ENCODE data around the gene GSTA1.
"Not testable (repeated sequence)": the region's sequence is repeated elsewhere in the genome, so short reads cannot be mapped to it uniquely, and the experiment has no call there.

GSTA1 gene

GRCh38 chr6:52803668-52804255 is at the start of gene GSTA1:
TSS of gene GSTA1 (minus strand) at chr6:52803816. CDS start at chr6:52799267, 4,549 bp downstream.
- H3K9ac ChIP-seq (ENCODE audit: low read depth, low read length); H3K36me3 ChIP-seq (ENCODE audit: insufficient read depth, low read length); H3K9me3 ChIP-seq (ENCODE audit: control insufficient read depth, insufficient read depth, low read length); H3K4me1 ChIP-seq (ENCODE audit: insufficient read depth, low read length): not testable (repeated sequence)

- Histone ChIP-seq H3K4me1 (ENCODE audit: insufficient read depth, low read length) (no peaks in the 10 kb centered on the region), H3K9me3 (ENCODE audit: control insufficient read depth, insufficient read depth, low read length) (no peaks in the 10 kb centered on the region; the same call in 1 of the 2 replicates), H3K36me3 (ENCODE audit: insufficient read depth, low read length) (no peaks in the 10 kb centered on the region), H3K9ac (ENCODE audit: low read depth, low read length) (no peak overlapping the region)
Observed at GRCh38 chr6:52849137-52849536, 45.5 kb upstream of the GSTA1 start.

GRCh38 chr6:52846002-52846401 is 42.4 kb upstream of the GSTA1 start:
- H3K36me3 ChIP-seq (ENCODE audit: insufficient read depth, low read length) = no peaks in the 10 kb centered on the region
- no peak overlapping the region for H3K9ac ChIP-seq (ENCODE audit: low read depth, low read length)
- H3K9me3 ChIP-seq (ENCODE audit: control insufficient read depth, insufficient read depth, low read length) = no peaks in the 10 kb centered on the region; the same call in 1 of the 2 replicates
- no peaks in the 10 kb centered on the region for H3K4me1 ChIP-seq (ENCODE audit: insufficient read depth, low read length)

- no peaks in the 10 kb centered on the region for H3K36me3 ChIP-seq (ENCODE audit: insufficient read depth, low read length)
- no peaks in the 10 kb centered on the region for H3K9me3 ChIP-seq (ENCODE audit: control insufficient read depth, insufficient read depth, low read length)
- no peaks in the 10 kb centered on the region for H3K4me1 ChIP-seq (ENCODE audit: insufficient read depth, low read length)
- no peak overlapping the region for H3K9ac ChIP-seq (ENCODE audit: low read depth, low read length)
Observed at GRCh38 chr6:52843605-52844004, 40.0 kb upstream of the GSTA1 start.

GRCh38 chr6:52840763-52841585 is 37.4 kb upstream of the GSTA1 start, which contains the start of gene GSTA5:
TSS of gene GSTA5 (minus strand) at chr6:52840813.
- Histone ChIP-seq H3K36me3 (ENCODE audit: insufficient read depth, low read length) (no peaks in the 10 kb centered on the region), H3K4me1 (ENCODE audit: insufficient read depth, low read length) (no peaks in the 10 kb centered on the region), H3K9me3 (ENCODE audit: control insufficient read depth, insufficient read depth, low read length) (no peaks in the 10 kb centered on the region), H3K9ac (ENCODE audit: low read depth, low read length) (no peak within 1 kb of the TSS)

GRCh38 chr6:52839124-52840055 is 35.8 kb upstream of the GSTA1 start:
- no peaks in the 10 kb centered on the region for H3K4me1 ChIP-seq (ENCODE audit: insufficient read depth, low read length)
- H3K36me3 ChIP-seq (ENCODE audit: insufficient read depth, low read length) = no peaks in the 10 kb centered on the region
- H3K9me3 ChIP-seq (ENCODE audit: control insufficient read depth, insufficient read depth, low read length) = no peaks in the 10 kb centered on the region
- peak overlapping the region; percentile 29; the same call in 1 of the 2 replicates for H3K9ac ChIP-seq (ENCODE audit: low read depth, low read length)

GRCh38 chr6:52834481-52834880 is 30.9 kb upstream of the GSTA1 start:
- Histone ChIP-seq H3K9ac (ENCODE audit: low read depth, low read length) (no peak overlapping the region), H3K36me3 (ENCODE audit: insufficient read depth, low read length) (no peaks in the 10 kb centered on the region), H3K9me3 (ENCODE audit: control insufficient read depth, insufficient read depth, low read length) (peaks cover 3% of the 10 kb centered on the region), H3K4me1 (ENCODE audit: insufficient read depth, low read length) (no peaks in the 10 kb centered on the region)

GRCh38 chr6:52830869-52831268 is 27.3 kb upstream of the GSTA1 start:
- H3K36me3 ChIP-seq (ENCODE audit: insufficient read depth, low read length); H3K4me1 ChIP-seq (ENCODE audit: insufficient read depth, low read length); H3K9ac ChIP-seq (ENCODE audit: low read depth, low read length); H3K9me3 ChIP-seq (ENCODE audit: control insufficient read depth, insufficient read depth, low read length): not testable (repeated sequence)

GRCh38 chr6:52829046-52829817 is 25.6 kb upstream of the GSTA1 start:
- peaks cover 3% of the 10 kb centered on the region for H3K9me3 ChIP-seq (ENCODE audit: control insufficient read depth, insufficient read depth, low read length)
- H3K36me3 ChIP-seq (ENCODE audit: insufficient read depth, low read length) = no peaks in the 10 kb centered on the region
- no peaks in the 10 kb centered on the region for H3K4me1 ChIP-seq (ENCODE audit: insufficient read depth, low read length)
- H3K9ac ChIP-seq (ENCODE audit: low read depth, low read length) = no peak overlapping the region

- not testable (repeated sequence) for H3K9ac ChIP-seq (ENCODE audit: low read depth, low read length); H3K36me3 ChIP-seq (ENCODE audit: insufficient read depth, low read length); H3K9me3 ChIP-seq (ENCODE audit: control insufficient read depth, insufficient read depth, low read length); H3K4me1 ChIP-seq (ENCODE audit: insufficient read depth, low read length)
Observed at GRCh38 chr6:52828621-52829020, 25.0 kb upstream of the GSTA1 start.

GRCh38 chr6:52827073-52827783 is 23.6 kb upstream of the GSTA1 start:
- H3K36me3 ChIP-seq (ENCODE audit: insufficient read depth, low read length); H3K9me3 ChIP-seq (ENCODE audit: control insufficient read depth, insufficient read depth, low read length); H3K4me1 ChIP-seq (ENCODE audit: insufficient read depth, low read length); H3K9ac ChIP-seq (ENCODE audit: low read depth, low read length): not testable (repeated sequence)

GRCh38 chr6:52826513-52826912 is 22.9 kb upstream of the GSTA1 start:
- H3K9ac ChIP-seq (ENCODE audit: low read depth, low read length) = no peak overlapping the region

GRCh38 chr6:52825900-52826459 is 22.4 kb upstream of the GSTA1 start:
- H3K9me3 ChIP-seq (ENCODE audit: control insufficient read depth, insufficient read depth, low read length); H3K9ac ChIP-seq (ENCODE audit: low read depth, low read length); H3K36me3 ChIP-seq (ENCODE audit: insufficient read depth, low read length); H3K4me1 ChIP-seq (ENCODE audit: insufficient read depth, low read length): not testable (repeated sequence)

More at GRCh38 chr6:52826513-52826912, 22.9 kb upstream of the GSTA1 start:
- peaks cover 3% of the 10 kb centered on the region for H3K9me3 ChIP-seq (ENCODE audit: control insufficient read depth, insufficient read depth, low read length)
- no peaks in the 10 kb centered on the region for H3K4me1 ChIP-seq (ENCODE audit: insufficient read depth, low read length)
- H3K36me3 ChIP-seq (ENCODE audit: insufficient read depth, low read length) = no peaks in the 10 kb centered on the region
